H9 (cell line): ENCODE measurements around the gene F2R. TPM values are rescaled to one million over a fixed set of nuclear protein-coding genes. Genes with fewer than 3 reads are reported as not detected.

Experiments
- DNase-seq: peaks from one replicate; pipeline ENCODE4 v3.0.0-alpha.2; 2017
- H2AFZ ChIP-seq: one replicate; pipeline ENCODE4 v1.6.1; 2013; ENCODE audit warnings: mild to moderate bottlenecking, low read length, control low read depth, moderate library complexity
- H2AK5ac ChIP-seq: 2 replicates; pipeline ENCODE4 v1.6.1; 2013; ENCODE audit warnings: low read length, control low read depth, mixed read lengths; ENCODE audit not compliant: insufficient read length
- H2BK120ac ChIP-seq: one replicate; pipeline ENCODE4 v1.6.1; 2013; ENCODE audit warnings: low read depth, mild to moderate bottlenecking, low read length, control low read depth, inconsistent platforms; ENCODE audit not compliant: poor library complexity, severe bottlenecking
- H2BK12ac ChIP-seq: 2 replicates; pipeline ENCODE4 v1.6.1; 2013; ENCODE audit warnings: low read length, control low read depth, mixed read lengths, low read depth; ENCODE audit not compliant: insufficient read length
- H2BK15ac ChIP-seq: 2 replicates; pipeline ENCODE4 v1.6.1; 2013; ENCODE audit warnings: low read depth, low read length, control low read depth
- H2BK20ac ChIP-seq: one replicate; pipeline ENCODE4 v1.6.1; 2013; ENCODE audit warnings: low read depth, mild to moderate bottlenecking, low read length, control low read depth, inconsistent platforms; ENCODE audit not compliant: poor library complexity, severe bottlenecking
- H2BK5ac ChIP-seq: 2 replicates; pipeline ENCODE4 v1.6.1; 2013; ENCODE audit warnings: low read length, control low read depth, mixed read lengths; ENCODE audit not compliant: insufficient read length
- H3K14ac ChIP-seq: 2 replicates; pipeline ENCODE4 v1.6.1; 2013; ENCODE audit warnings: low read length, control low read depth; ENCODE audit not compliant: insufficient read depth
- H3K18ac ChIP-seq: 2 replicates; pipeline ENCODE4 v1.6.1; 2013; ENCODE audit warnings: low read depth, mild to moderate bottlenecking, mixed read lengths, low read length, control low read depth; ENCODE audit not compliant: insufficient read length
- H3K23ac ChIP-seq: 2 replicates; pipeline ENCODE4 v1.6.1; 2013; ENCODE audit warnings: low read length, control low read depth, mixed read lengths, low read depth; ENCODE audit not compliant: insufficient read length
- H3K23me2 ChIP-seq: 2 replicates; pipeline ENCODE4 v1.6.1; 2013; ENCODE audit warnings: low read depth, mild to moderate bottlenecking, mixed read lengths, low read length, control low read depth; ENCODE audit not compliant: insufficient read length, poor library complexity, severe bottlenecking
- H3K27ac ChIP-seq: 2 replicates; pipeline ENCODE4 v1.5.1; 2013; ENCODE audit warnings: low read length, control low read depth, mixed read lengths, low read depth; ENCODE audit not compliant: insufficient read length
- H3K27me3 ChIP-seq: 2 replicates; pipeline ENCODE4 v1.6.1; 2013; ENCODE audit warnings: low read length, control low read depth, inconsistent platforms; ENCODE audit not compliant: insufficient read depth
- H3K4ac ChIP-seq: 2 replicates; pipeline ENCODE4 v1.6.1; 2013; ENCODE audit warnings: low read depth, mild to moderate bottlenecking, control low read depth, inconsistent platforms, low read length, moderate library complexity
- H3K4me1 ChIP-seq: 2 replicates; pipeline ENCODE4 v1.6.1; 2013; ENCODE audit warnings: low read length, control low read depth, inconsistent platforms; ENCODE audit not compliant: insufficient read depth
- H3K4me2 ChIP-seq: 2 replicates; pipeline ENCODE4 v1.6.1; 2013; ENCODE audit warnings: low read length, control low read depth, mixed read lengths; ENCODE audit not compliant: insufficient read length, insufficient read depth
- H3K56ac ChIP-seq: 2 replicates; pipeline ENCODE4 v1.6.1; 2013; ENCODE audit warnings: low read depth, mild to moderate bottlenecking, mixed read lengths, low read length, control low read depth; ENCODE audit not compliant: insufficient read length
- H3K79me1 ChIP-seq: 2 replicates; pipeline ENCODE4 v1.6.1; 2013; ENCODE audit warnings: low read depth, mild to moderate bottlenecking, moderate library complexity, low read length, control low read depth, inconsistent platforms; ENCODE audit not compliant: insufficient read depth, poor library complexity, severe bottlenecking
- H3K79me2 ChIP-seq: 2 replicates; pipeline ENCODE4 v1.6.1; 2013; ENCODE audit warnings: low read length, control low read depth, inconsistent platforms; ENCODE audit not compliant: insufficient read depth
- H3K9ac ChIP-seq: 2 replicates; pipeline ENCODE4 v1.6.1; 2013; ENCODE audit warnings: low read length, control low read depth, mixed read lengths; ENCODE audit not compliant: insufficient read length; ENCODE audit errors: extremely low read depth
- H3K9me3 ChIP-seq: one replicate; pipeline ENCODE4 v1.6.1; 2013; ENCODE audit warnings: low read depth, low read length, inconsistent platforms; ENCODE audit not compliant: control insufficient read depth
- H3T11ph ChIP-seq: one replicate; pipeline ENCODE4 v1.6.1; 2013; ENCODE audit warnings: mild to moderate bottlenecking, low read length, control low read depth, inconsistent platforms
- H4K20me1 ChIP-seq: one replicate; pipeline ENCODE4 v1.6.1; 2013; ENCODE audit not compliant: control insufficient read depth, insufficient read length, insufficient read depth
- H4K5ac ChIP-seq: 2 replicates; pipeline ENCODE4 v1.6.1; 2013; ENCODE audit warnings: low read depth, mild to moderate bottlenecking, mixed read lengths, low read length, control low read depth; ENCODE audit not compliant: insufficient read length
- H4K8ac ChIP-seq: replicated peaks from 2 replicates; pipeline ENCODE4 v1.6.1; 2013; ENCODE audit warnings: low read length, control low read depth, mixed read lengths, low read depth; ENCODE audit not compliant: insufficient read length
- H4K91ac ChIP-seq: 2 replicates; pipeline ENCODE4 v1.6.1; 2013; ENCODE audit warnings: low read depth, mild to moderate bottlenecking, moderate library complexity, mixed read lengths, low read length, control low read depth; ENCODE audit not compliant: insufficient read length
- H3K27ac Mint-ChIP-seq, 3 experiments: 2 replicates in 2 of 3; 3 replicates in 1 of 3; pipeline ENCODE4 v1.8.0; 2020 to 2021; ENCODE audit warnings: mixed read lengths in 3 of 3, mild to moderate bottlenecking in 1 of 3, moderate library complexity in 1 of 3
- H3K27me3 Mint-ChIP-seq: 2 replicates; pipeline ENCODE4 v1.8.0; 2021; ENCODE audit warnings: low read depth, mild to moderate bottlenecking, moderate library complexity, mixed read lengths
- H3K36me3 Mint-ChIP-seq, 3 experiments: 2 replicates in 2 of 3; 3 replicates in 1 of 3; pipeline ENCODE4 v1.8.0; 2020 to 2021; ENCODE audit warnings: low read depth in 3 of 3, mixed read lengths in 3 of 3; ENCODE audit not compliant: insufficient read depth in 1 of 3
- H3K4me1 Mint-ChIP-seq, 2 experiments: 2 replicates each; pipeline ENCODE4 v1.8.0; 2020; ENCODE audit warnings: mixed read lengths in 2 of 2
- H3K4me3 Mint-ChIP-seq, 2 experiments: 2 replicates in 1 of 2; 3 replicates in 1 of 2; pipeline ENCODE4 v1.8.0; 2020 to 2021; ENCODE audit warnings: mild to moderate bottlenecking in 2 of 2, mixed read lengths in 2 of 2, moderate library complexity in 1 of 2
- H3K9me3 Mint-ChIP-seq, 2 experiments: 2 replicates in 1 of 2; 3 replicates in 1 of 2; pipeline ENCODE4 v1.8.0; 2020; ENCODE audit warnings: mild to moderate bottlenecking in 2 of 2, mixed read lengths in 2 of 2, moderate library complexity in 1 of 2
- CTCF ChIP-seq: fragments of 200-600 bp; sonication (generic); conservative IDR thresholded peaks from 3 replicates; pipeline ENCODE4 v1.8.0; 2021; ENCODE audit warnings: antibody characterized with exemption, mild to moderate bottlenecking
- WGBS: extraction: QIAGEN DNeasy Blood & Tissue Kit; methylation state at CpG from one replicate; pipeline ENCODE4 v1.1.7; 2013; ENCODE audit warnings: missing lambda C conversion rate, low lambda C conversion rate, mixed read lengths; ENCODE audit not compliant: insufficient read length; ENCODE audit errors: extremely low coverage; 5-methylcytosine and 5-hydroxymethylcytosine counted together
- total RNA-seq: library from RNA; stranded (reverse); gene quantifications from 2 replicates; pipeline ENCODE4 v1.2.1, GENCODE V29; 2021

The F2R gene
- total RNA-seq, 1 experiment from 2014 or later = 14.8 TPM

GRCh38 chr5:76692274-76692540 lies 23.7 kb upstream of the F2R start:
- H2AK5ac ChIP-seq = no peak overlapping the region
- H3K18ac ChIP-seq = no peak overlapping the region
- H2AFZ ChIP-seq = no peak overlapping the region
- Mint-ChIP-seq H3K36me3 (peaks cover 0 to 8% (median 5%) of the 10 kb centered on the region in 3 experiments; a peak in 3 of 7 replicates), H3K27me3 (no peaks in the 10 kb centered on the region), H3K27ac (peak overlapping the region in 1 of 3 experiments; percentile 62; a peak in 1 of 7 replicates), H3K4me3 (no peak overlapping the region), H3K9me3 (no peaks in the 10 kb centered on the region), H3K4me1 (no peaks in the 10 kb centered on the region)
- no peak overlapping the region for H3K4me2 ChIP-seq
- H4K20me1 ChIP-seq = no peaks in the 10 kb centered on the region
- no peaks in the 10 kb centered on the region for H3K27me3 ChIP-seq
- no peak overlapping the region for H4K91ac ChIP-seq
- no peak overlapping the region for H4K8ac ChIP-seq
- H2BK15ac ChIP-seq = no peak overlapping the region
- H3K14ac ChIP-seq = no peak overlapping the region
- H2BK12ac ChIP-seq = no peak overlapping the region
- no peak overlapping the region for H2BK120ac ChIP-seq
- H3K79me1 ChIP-seq = no peaks in the 10 kb centered on the region
- H2BK5ac ChIP-seq = no peak overlapping the region
- no peaks in the 10 kb centered on the region for H3K4me1 ChIP-seq
- no peak overlapping the region for H4K5ac ChIP-seq
- no peak overlapping the region for H3K23ac ChIP-seq
- H3K4ac ChIP-seq = no peak overlapping the region
- no peaks in the 10 kb centered on the region for H3K79me2 ChIP-seq
- no peak for DNase-seq
- no peaks in the 10 kb centered on the region for H3K23me2 ChIP-seq
- H3T11ph ChIP-seq = no peak overlapping the region
- H3K27ac ChIP-seq = no peak overlapping the region
- H2BK20ac ChIP-seq = no peak overlapping the region
- no peak overlapping the region for H3K56ac ChIP-seq
- no peak overlapping the region for H3K9ac ChIP-seq
- TF ChIP-seq CTCF = no peak
- WGBS = no CpG with 5 or more reads among the region's 6 CpGs
- no peaks in the 10 kb centered on the region for H3K9me3 ChIP-seq
